HEK293 (cell line): ENCODE data around the gene STK32C.
A peak's percentile ranks its signal among the peaks of the same experiment; 100 is the strongest.

Source experiments
- CTCF ChIA-PET: fragments of 350-600 bp; formaldehyde crosslinking; extraction: SDS; loops from one replicate; lab custom pipeline; 2021; ENCODE audit warnings: antibody characterized with exemption; lab: Yijun Ruan, JAX
- POLR2A ChIA-PET: fragments of 300-600 bp; formaldehyde crosslinking; extraction: SDS; loops from one replicate; lab custom pipeline; 2020; ENCODE audit warnings: antibody characterized with exemption, inconsistent platforms; lab: Yijun Ruan, JAX
- H3K27ac ChIP-seq: fragments of 200-500 bp; sonication (Bioruptor generic); 2 replicates; pipeline ENCODE4 v1.5.1; 2014; ENCODE audit warnings: low read depth, low read length, control low read depth, inconsistent platforms; ENCODE audit errors: extremely low read depth
- H3K36me3 ChIP-seq, 2 experiments: fragments of 200-500 bp in 1 of 2; sonication (Bioruptor generic) in 1 of 2; 1 replicate in 1 of 2; 2 replicates in 1 of 2; pipeline ENCODE4 v1.5.1; 2014 to 2017; ENCODE audit warnings: inconsistent platforms in 2 of 2, low read length in 2 of 2; ENCODE audit not compliant: control insufficient read depth in 2 of 2, insufficient read depth in 1 of 2
- H3K4me1 ChIP-seq: fragments of 200-500 bp; sonication (Bioruptor generic); 2 replicates; pipeline ENCODE4 v1.5.1; 2014; ENCODE audit warnings: mild to moderate bottlenecking, low read length, inconsistent platforms; ENCODE audit not compliant: control insufficient read depth, insufficient read depth
- H3K4me3 ChIP-seq: 2 replicates; pipeline ENCODE4 v1.5.1; 2011; ENCODE audit warnings: low read depth, mild to moderate bottlenecking, control low read depth, low read length, moderate library complexity
- H3K9me3 ChIP-seq: fragments of 200-500 bp; sonication (Bioruptor generic); 2 replicates; pipeline ENCODE4 v1.5.1; 2014; ENCODE audit warnings: low read depth, low read length, inconsistent platforms; ENCODE audit not compliant: control insufficient read depth, insufficient read depth
- GFI1B ChIP-seq: fragments of 450-650 bp; formaldehyde crosslinking; IDR thresholded peaks from 2 replicates; pipeline ENCODE4 v1.5.1; 2016; ENCODE audit warnings: missing biosample characterization, missing genetic modification characterization
- PATZ1 ChIP-seq: fragments of 450-650 bp; formaldehyde crosslinking; IDR thresholded peaks from 2 replicates; pipeline ENCODE4 v1.5.1; 2016; ENCODE audit warnings: missing biosample characterization, missing genetic modification characterization
- PRDM4 ChIP-seq: fragments of 450-650 bp; formaldehyde crosslinking; IDR thresholded peaks from 2 replicates; pipeline ENCODE4 v1.5.1; 2017; ENCODE audit warnings: missing biosample characterization, missing genetic modification characterization
- RBAK ChIP-seq: fragments of 450-650 bp; formaldehyde crosslinking; IDR thresholded peaks from 2 replicates; pipeline ENCODE4 v1.5.1; 2016; ENCODE audit warnings: missing biosample characterization, missing genetic modification characterization
- SCRT2 ChIP-seq: fragments of 450-650 bp; formaldehyde crosslinking; IDR thresholded peaks from 2 replicates; pipeline ENCODE4 v1.5.1; 2016; ENCODE audit warnings: missing biosample characterization, missing genetic modification characterization
- SP2 ChIP-seq: fragments of 450-650 bp; formaldehyde crosslinking; IDR thresholded peaks from 2 replicates; pipeline ENCODE4 v1.5.1; 2016; ENCODE audit warnings: missing biosample characterization, missing genetic modification characterization
- ZBTB44 ChIP-seq: fragments of 450-650 bp; IDR thresholded peaks from 2 replicates; pipeline ENCODE4 v1.5.1; 2018; ENCODE audit warnings: missing biosample characterization, mild to moderate bottlenecking, missing genetic modification characterization
- ZBTB48 ChIP-seq: fragments of 450-650 bp; formaldehyde crosslinking; IDR thresholded peaks from 2 replicates; pipeline ENCODE4 v1.5.1; 2016; ENCODE audit warnings: missing biosample characterization, missing genetic modification characterization
- ZFP41 ChIP-seq: fragments of 450-650 bp; formaldehyde crosslinking; IDR thresholded peaks from 2 replicates; pipeline ENCODE4 v1.5.1; 2016; ENCODE audit warnings: missing biosample characterization, missing genetic modification characterization, borderline replicate concordance
- ZNF211 ChIP-seq: fragments of 450-650 bp; formaldehyde crosslinking; IDR thresholded peaks from 2 replicates; pipeline ENCODE4 v1.5.1; 2016; ENCODE audit warnings: low read depth, missing biosample characterization, missing genetic modification characterization
- ZNF221 ChIP-seq: fragments of 450-650 bp; formaldehyde crosslinking; IDR thresholded peaks from 2 replicates; pipeline ENCODE4 v1.5.1; 2017; ENCODE audit warnings: missing biosample characterization, missing genetic modification characterization, borderline replicate concordance
- ZNF280D ChIP-seq: fragments of 450-650 bp; formaldehyde crosslinking; IDR thresholded peaks from 2 replicates; pipeline ENCODE4 v1.5.1; 2016; ENCODE audit warnings: missing biosample characterization, missing genetic modification characterization
- ZNF350 ChIP-seq: fragments of 450-650 bp; formaldehyde crosslinking; IDR thresholded peaks from 2 replicates; pipeline ENCODE4 v1.5.0; 2017; ENCODE audit warnings: missing biosample characterization, mild to moderate bottlenecking, missing genetic modification characterization
- ZNF488 ChIP-seq: fragments of 450-650 bp; formaldehyde crosslinking; IDR thresholded peaks from 2 replicates; pipeline ENCODE4 v1.5.1; 2016; ENCODE audit warnings: missing biosample characterization, missing genetic modification characterization
- ZNF530 ChIP-seq: fragments of 450-650 bp; formaldehyde crosslinking; IDR thresholded peaks from 2 replicates; pipeline ENCODE4 v1.5.1; 2016; ENCODE audit warnings: low read depth, missing biosample characterization, missing genetic modification characterization
- ZNF555 ChIP-seq: fragments of 450-650 bp; formaldehyde crosslinking; conservative IDR thresholded peaks from 2 replicates; pipeline ENCODE4 v1.5.1; 2017; ENCODE audit warnings: missing biosample characterization, mild to moderate bottlenecking, missing genetic modification characterization, inconsistent platforms
- ZNF571 ChIP-seq: fragments of 450-650 bp; formaldehyde crosslinking; IDR thresholded peaks from 2 replicates; pipeline ENCODE4 v1.5.0; 2017; ENCODE audit warnings: missing biosample characterization, missing genetic modification characterization
- ZNF629 ChIP-seq: fragments of 450-650 bp; formaldehyde crosslinking; IDR thresholded peaks from 2 replicates; pipeline ENCODE4 v1.5.1; 2017; ENCODE audit warnings: missing biosample characterization, missing genetic modification characterization
- ZNF692 ChIP-seq: fragments of 450-650 bp; formaldehyde crosslinking; IDR thresholded peaks from 2 replicates; pipeline ENCODE4 v1.5.1; 2016; ENCODE audit warnings: missing biosample characterization, missing genetic modification characterization
- ZNF837 ChIP-seq: fragments of 450-650 bp; formaldehyde crosslinking; IDR thresholded peaks from 2 replicates; pipeline ENCODE4 v1.5.1; 2016; ENCODE audit warnings: missing biosample characterization, missing genetic modification characterization

Gene STK32C

GRCh38 chr10:132275426-132276178 is 32.1 kb downstream of the STK32C start:
- Histone ChIP-seq H3K27ac (no peak overlapping the region), H3K4me3 (no peak overlapping the region), H3K36me3 (no peaks in the 10 kb centered on the region), H3K4me1 (no peaks in the 10 kb centered on the region), H3K9me3 (no peaks in the 10 kb centered on the region)
- POLR2A ChIA-PET = no interaction called here
- TF ChIP-seq ZNF629 = no peak
- TF ChIP-seq PRDM4 = no peak
- TF ChIP-seq ZNF350 (tag by site-specific recombination) = no peak
- no peak for TF ChIP-seq ZNF555 (tag by site-specific recombination)
- TF ChIP-seq ZNF837 (tag by site-specific recombination) = no peak
- TF ChIP-seq ZNF221 (tag by site-specific recombination) = no peak
- TF ChIP-seq ZBTB44 (tag by site-specific recombination) = no peak
- TF ChIP-seq GFI1B (tag by site-specific recombination) = no peak
- TF ChIP-seq RBAK (tag by site-specific recombination) = no peak
- TF ChIP-seq ZNF280D (tag by site-specific recombination) = no peak
- no peak for TF ChIP-seq ZFP41
- no peak for TF ChIP-seq PATZ1 (tag by site-specific recombination)
- TF ChIP-seq ZNF488 (tag by site-specific recombination) = no peak
- CTCF ChIA-PET = no interaction called here

- CTCF ChIA-PET = no interaction called here
- Histone ChIP-seq H3K27ac (no peak overlapping the region), H3K36me3 (no peaks in the 10 kb centered on the region), H3K9me3 (no peaks in the 10 kb centered on the region), H3K4me1 (no peaks in the 10 kb centered on the region), H3K4me3 (no peak overlapping the region)
- POLR2A ChIA-PET = no interaction called here
- TF ChIP-seq ZNF692 (tag by site-specific recombination) (no peak), ZNF571 (no peak), SP2 (tag by site-specific recombination) (no peak), ZNF530 (tag by site-specific recombination) (no peak), SCRT2 (tag by site-specific recombination) (peak; percentile 7; the same call in 1 of the 2 replicates), ZNF211 (tag by site-specific recombination) (no peak), ZBTB48 (no peak)
Measured at GRCh38 chr10:132274986-132275385, 32.8 kb downstream of the STK32C start.
